Inflammatory macrophage treated with lipopolysaccharide for 4 hours (primary cell): ENCODE data around the gene LRRFIP1.
"Not testable (repeated sequence)": the region's sequence is repeated elsewhere in the genome, so short reads cannot be mapped to it uniquely, and the experiment has no call there.

Experiments used
- DNase-seq: peaks from one replicate; pipeline ENCODE4 v3.0.0-alpha.2; 2020

Gene LRRFIP1

DNA sequence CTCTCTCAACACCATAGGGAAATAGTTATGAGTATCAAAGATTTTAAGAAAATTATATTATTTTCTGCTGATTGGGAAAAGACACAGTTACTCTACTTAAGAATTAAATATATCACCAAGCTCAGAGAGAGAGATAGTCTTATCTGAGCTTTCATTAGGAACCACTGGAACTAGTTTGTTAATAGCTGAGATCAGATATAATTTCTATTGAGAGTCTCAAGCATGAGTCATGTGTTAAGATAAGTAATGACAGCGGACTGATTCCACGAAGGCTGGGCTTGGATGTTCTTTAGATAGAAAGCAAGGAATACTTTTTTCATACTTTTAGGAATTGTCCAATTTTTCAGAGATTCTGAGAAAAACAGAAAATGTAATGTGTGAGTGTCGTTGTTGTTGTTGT, 126.8 kb downstream of the LRRFIP1 start:
- DNase-seq = no peak

DNA sequence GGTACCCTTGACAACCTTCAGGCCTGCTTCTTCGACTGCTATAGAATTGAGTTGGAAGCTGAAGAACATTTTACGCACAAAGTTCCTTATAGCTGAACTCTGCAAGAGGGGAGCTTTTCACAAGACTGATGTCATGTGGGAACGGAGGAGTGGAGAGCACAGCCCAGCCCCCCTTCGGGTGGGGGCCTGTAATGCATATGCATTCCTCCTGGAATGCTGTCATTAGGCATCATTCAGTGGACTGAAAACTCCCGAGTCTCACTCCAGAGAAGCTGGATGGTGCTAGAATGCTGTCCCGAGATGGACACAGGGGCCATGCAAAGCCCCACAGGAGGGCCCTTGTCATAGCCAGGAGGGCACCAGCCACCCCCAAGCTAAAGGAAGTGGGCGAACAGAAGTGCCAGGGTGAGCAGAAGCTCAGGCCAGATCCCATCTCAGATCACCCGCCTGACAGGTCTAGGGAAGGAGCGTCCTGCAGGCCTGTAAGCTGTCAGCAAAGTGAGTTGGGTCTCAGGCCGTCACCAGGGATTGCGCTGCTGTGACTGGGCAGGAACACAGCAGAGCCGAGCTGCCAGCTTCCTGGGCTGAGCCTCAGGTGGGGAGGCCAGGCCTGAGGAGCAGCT, 127.3 kb downstream of the LRRFIP1 start:
- no peak for DNase-seq

DNA sequence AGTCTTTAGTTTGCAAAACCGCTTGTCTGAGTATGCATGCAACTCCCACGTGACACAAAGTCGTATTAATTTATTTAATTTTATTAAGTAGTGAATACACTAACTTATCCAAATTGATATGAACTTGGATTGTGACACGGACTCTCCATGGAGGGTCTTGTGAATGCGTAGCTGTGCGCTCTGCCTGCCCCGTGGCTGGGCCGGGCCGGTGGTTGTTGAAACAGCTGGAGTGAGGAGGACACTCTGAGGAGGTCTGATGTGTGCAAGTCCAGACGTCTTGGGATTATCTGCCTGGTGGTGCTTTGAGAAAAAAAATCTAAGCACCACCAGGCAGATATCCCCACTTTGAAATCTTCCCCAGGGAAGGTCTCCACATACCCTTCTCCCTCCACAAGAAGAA, 130.2 kb downstream of the LRRFIP1 start:
- no peak for DNase-seq

DNA sequence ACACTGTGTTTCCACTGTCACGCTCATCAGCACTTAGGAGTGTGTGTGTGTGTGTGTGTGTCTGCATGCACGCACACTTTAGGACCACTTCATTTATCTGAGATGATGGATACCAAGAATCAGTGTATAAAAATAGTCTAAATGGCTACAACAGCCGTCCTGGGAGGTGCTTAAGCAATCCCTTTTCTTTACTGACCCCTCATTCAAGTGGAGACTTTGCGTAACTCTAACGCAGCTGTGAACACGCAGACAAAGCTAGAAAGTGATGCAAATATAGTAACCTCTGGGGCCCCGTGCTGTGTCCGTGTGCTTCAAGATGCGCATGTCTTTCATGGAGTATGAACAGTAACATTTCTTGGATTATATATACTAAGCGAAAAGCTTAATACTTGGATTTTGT, 130.8 kb downstream of the LRRFIP1 start:
- no peak for DNase-seq

DNA sequence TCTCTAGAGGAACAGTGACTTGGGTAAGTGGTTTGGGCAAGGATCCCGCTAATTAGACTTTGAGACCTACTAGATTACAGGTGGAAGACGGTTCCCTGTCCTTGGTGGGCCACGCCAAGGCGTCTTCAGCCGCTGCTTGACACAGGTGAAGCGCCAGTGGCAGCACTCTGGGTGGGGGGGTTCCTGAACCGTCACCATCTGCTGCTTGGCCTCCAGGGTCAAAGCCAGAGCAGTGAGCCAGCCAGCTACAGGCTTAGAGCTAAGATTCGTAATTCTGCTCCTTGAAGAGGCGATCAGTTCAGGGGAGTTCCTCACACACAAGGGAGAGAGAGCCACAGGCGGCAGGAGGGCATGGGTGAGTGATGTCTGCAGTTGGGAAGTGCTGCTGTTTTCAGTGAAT, 131.8 kb downstream of the LRRFIP1 start:
- no peak for DNase-seq

DNA sequence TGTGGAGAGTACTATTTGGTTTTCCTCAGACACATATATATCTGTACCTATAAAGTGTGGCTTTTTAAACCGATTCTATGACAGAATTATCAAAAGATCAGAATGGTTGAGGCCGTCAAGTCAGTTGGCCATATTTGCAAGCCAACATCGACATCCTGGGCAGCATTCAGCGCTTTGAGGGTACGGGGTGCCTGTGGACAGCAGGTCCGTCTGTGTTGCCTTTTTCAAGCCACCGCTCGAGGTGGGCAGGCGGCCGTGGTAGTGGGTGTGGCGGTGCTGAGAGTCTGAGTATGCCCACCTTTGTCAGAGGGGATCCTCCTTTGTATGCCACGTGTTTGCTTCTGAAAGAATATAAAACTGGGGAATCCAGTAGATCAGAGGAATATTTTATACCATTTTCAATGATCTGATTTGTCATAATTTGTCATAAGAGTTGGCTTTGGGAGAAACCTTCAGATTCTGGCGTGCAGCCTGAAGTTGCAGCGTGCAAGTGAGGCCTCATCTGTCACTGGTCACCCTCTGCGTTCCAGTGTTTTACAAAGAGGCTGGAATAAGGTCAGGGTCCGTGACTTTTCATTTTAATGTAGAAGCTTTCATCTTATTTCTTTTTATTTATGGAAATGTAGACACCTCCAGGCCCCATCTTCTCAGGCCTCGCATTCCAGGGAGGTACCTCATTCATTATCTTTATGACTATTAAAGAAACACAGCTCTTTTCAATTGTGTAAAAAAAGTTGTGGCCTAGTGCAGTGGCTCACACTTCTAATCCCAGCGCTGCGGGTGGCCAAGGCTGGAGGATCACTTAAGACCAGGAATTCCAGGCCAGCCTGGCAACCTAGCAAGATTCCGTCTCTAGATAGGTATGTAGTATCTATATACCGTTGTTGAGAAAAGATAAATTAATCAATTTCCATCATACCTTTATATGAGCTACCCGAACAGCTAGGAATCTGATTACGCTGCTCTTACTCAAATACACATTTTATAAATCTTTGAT, 133.4 kb downstream of the LRRFIP1 start:
- no peak for DNase-seq

DNA sequence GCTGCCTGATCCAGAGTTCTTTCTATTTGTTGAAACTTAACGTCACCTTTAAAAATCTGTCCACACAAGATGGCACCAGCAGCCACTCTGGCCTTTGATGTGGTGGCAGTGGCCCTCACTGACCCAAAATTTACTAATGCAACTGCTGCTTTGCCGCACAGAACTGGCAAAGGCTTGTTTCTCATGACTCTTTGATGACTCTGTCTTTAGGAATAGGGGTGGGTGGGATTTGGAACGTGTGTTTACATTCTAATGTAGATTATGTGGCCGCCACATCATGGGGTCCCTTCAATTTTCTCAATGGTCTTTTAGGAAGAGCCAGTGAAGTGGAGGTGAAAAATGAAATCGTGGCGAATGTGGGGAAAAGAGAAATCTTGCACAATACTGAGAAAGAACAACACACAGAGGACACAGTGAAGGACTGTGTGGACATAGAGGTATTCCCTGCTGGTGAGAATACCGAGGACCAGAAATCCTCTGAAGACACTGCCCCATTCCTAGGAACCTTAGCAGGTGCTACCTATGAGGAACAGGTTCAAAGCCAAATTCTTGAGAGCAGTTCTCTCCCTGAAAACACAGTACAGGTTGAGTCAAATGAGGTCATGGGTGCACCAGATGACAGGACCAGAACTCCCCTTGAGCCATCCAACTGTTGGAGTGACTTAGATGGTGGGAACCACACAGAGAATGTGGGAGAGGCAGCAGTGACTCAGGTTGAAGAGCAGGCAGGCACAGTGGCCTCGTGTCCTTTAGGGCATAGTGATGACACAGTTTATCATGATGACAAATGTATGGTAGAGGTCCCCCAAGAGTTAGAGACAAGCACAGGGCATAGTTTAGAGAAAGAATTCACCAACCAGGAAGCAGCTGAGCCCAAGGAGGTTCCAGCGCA, 135.2 kb downstream of the LRRFIP1 start:
- not testable (repeated sequence) for DNase-seq

DNA sequence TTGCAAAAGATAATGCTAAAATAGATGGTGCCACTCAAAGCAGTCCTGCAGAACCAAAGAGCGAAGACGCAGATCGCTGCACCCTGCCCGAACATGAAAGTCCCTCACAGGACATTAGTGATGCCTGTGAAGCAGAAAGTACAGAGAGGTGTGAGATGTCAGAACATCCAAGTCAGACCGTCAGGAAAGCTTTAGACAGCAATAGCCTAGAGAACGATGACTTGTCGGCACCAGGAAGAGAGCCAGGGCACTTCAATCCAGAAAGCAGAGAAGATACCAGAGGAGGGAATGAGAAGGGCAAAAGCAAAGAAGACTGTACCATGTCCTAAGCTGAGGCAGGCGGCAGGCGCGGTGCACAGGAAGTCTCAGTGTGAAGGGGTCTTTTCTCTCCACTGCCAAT, 136.4 kb downstream of the LRRFIP1 start:
- no peak for DNase-seq

DNA sequence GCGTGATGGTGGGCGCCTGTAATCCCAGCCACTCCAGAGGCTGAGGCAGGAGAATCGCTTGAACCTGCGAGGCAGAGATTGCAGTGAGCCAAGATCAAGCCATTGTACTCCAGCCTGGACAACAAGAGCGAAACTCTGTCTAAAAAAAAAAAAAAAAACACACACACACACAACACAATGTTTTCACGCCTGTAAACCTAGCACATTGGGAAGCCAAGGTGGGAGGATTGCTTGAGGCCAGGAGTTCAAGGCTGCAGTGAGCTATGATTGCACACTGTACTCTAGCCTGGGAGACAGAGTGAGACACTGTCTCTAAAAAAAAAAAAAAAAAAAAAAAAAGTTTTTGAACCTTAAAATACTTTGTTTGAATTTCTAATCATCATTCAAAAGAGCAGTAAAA, 137.7 kb downstream of the LRRFIP1 start:
- DNase-seq = not testable (repeated sequence)

DNA sequence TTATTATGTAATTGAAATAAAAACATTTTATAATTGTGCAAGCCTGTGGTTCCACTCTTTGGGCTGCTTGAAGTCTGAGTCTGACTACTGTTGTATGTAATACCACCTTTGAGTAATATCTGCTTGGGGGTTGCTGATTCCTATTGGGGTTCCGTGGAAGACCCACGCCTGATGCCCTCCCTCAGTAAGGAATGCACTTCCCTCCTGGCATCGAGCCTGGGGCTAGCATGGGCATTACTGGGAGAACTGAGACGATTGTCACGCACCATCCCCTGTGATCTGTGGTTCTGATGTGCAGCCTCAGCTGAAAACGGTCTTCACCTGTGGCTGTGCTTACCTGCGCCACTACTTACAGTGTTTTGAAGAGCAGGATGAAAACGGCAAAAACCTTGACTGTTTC, 138.5 kb downstream of the LRRFIP1 start:
- peak; percentile 14 for DNase-seq

DNA sequence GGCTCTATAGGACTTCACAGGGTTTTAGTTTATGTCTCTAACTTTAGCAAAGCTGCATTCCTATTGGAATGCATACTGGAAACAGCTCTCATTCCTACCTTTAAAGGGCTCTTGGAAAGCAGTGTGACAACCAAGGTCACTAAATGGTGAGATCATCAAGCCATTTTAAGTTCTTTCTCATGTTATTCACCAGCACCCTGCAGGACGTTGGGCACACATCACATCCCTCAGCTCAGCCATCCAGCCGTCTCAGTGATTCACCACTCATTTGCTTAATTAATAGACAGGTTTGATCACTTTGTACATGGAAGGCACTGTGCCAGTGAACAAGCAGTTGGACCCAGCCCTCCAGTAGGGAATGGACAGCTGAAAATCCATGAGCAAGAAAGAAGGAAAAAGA, 139.0 kb downstream of the LRRFIP1 start:
- DNase-seq = no peak

DNA sequence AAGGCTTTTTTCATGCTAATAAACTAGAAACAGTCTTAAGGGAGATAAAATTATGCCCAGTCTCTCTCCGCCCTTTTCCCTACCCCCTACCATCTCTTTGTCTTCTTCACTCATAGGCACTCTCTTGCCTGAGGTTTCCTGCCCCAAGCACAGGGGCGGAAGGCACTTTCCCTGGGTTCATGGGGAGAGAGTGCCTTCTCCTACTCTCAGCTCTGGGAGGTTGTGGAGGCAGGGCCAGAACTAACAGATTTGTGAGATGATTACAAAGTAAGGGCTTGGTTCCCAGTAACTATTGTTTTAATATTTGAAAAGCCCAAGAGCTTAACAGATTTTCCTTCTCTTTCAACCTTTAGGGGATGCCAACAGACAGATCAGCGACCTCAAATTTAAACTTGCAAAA, 145.1 kb downstream of the LRRFIP1 start:
- no peak for DNase-seq

DNA sequence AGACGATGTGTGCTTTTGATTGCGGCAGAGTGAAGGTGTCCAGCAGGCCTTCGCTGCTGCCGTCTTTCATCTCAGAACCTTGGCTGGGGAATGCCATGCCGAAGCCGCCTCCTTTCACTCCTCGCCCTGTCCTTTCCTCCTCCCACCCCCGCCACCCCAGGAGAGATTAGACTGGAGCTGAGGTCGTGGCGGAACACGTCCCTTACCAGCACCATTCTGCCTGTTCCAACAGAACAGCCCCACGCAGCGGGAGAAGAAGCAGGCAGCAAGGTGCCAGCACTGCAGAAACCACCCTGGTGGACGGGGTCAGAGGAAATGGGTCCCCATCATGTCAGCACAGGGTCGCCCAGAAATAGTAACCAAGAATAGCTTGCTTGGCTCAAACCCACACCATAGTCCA, 146.4 kb downstream of the LRRFIP1 start:
- no peak for DNase-seq

DNA sequence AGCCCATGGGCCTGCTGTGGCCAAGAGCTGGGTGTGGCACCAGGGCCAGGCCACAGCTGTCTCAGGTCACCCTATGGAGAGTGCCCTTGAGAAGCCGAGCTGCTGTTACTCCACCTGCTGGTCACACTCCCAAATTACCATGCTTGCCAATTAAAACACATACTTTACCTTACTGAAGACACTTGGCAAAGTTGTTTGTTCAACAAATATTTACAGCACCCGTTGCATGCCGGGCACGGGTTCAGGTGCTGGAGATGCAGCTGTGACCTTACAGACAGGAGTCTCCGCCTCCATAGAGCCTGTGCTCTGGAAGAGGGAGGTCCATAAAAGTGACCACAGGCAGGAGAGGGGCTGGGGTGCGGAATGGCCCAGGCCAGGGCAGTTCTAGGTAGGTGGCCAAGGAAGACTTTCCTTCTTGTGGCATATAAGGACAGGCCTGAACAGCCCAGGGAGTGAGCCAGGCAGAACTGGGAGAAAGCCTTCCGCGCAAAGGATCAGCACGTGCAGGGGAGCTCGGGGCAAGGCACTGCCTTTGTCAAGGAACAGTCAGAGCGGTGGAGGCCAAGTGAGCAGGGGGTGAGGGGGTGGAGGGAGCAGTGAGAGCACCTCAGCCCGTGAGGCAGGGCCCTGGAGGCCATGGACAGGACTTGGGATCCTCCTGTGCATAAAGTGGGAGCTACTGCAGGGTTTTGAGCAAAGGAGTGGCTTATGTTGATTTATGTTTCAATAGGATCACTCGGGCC, 147.6 kb downstream of the LRRFIP1 start:
- DNase-seq = peak; percentile 40

DNA sequence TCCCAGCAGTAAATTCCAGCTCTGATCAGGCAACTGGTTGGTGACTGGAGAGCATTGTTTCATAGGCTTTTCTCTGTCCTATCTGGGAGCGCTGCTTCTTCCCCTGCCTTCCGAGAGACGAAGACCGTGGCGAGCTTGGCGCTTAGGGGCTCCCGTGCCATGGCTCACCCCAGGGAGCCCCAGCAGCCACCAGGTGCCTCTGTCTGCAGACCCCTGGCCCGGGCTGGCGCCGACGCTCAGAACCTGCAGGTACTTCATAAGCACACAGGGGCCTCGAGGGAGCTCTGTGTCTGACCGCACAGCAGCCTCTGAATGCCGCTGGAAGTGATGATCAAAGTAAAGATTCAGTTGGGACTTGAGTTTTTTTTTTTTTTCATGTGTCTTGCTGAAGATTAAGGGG, 152.1 kb downstream of the LRRFIP1 start:
- no peak for DNase-seq

DNA sequence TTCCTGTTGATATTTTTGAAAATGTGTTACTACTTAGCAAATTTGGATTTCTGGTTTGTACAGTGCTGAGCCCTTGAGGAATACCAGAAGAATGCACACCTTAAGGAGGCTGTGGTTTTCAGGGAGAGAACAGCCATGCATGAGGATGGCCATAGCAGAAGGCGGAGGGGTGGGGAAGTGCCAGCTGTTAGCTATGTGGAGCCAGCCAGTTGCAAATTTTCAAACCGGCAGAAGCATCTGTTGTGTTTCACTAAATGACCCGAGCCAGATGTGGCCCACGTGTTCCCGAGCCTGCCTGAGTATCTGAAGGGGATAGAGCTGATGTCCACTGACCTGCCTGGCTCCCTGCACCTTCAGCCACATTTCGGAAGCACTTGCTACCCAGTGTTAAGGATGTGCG, 154.8 kb downstream of the LRRFIP1 start:
- DNase-seq = no peak

DNA sequence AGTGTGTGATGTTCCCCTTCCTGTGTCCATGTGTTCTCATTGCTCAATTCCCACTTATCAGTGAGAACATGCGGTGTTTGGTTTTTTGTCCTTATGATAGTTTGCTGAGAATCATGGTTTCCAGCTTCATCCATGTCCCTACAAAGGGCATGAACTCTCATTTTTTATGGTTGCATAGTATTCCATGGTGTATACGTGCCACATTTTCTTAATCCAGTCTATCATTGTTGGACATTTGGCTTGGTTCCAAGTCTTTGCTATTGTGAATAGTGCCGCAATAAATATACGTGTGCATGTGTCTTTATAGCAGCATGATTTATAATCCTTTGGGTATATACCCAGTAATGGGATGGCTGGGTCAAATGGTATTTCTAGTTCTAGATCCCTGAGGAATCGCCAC, 156.3 kb downstream of the LRRFIP1 start:
- not testable (repeated sequence) for DNase-seq

DNA sequence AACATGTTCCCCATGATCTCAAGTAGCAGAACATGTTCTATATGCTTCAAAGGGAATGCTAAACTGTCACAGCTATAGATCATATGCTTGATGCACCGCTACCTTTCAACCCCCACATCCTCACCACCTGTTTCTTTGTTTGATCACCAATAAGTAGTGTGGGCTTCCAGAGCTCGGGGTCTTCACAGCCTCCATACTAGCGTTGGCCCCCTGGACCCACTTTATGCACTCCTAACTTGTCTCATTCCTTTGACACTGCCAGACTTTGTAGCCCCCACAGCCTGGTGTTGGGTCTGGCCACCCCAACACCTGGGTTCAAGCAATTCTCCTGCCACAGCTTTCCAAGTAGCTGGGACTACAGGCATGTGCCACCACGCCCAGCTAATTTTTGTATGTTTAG, 159.5 kb downstream of the LRRFIP1 start:
- no peak for DNase-seq

DNA sequence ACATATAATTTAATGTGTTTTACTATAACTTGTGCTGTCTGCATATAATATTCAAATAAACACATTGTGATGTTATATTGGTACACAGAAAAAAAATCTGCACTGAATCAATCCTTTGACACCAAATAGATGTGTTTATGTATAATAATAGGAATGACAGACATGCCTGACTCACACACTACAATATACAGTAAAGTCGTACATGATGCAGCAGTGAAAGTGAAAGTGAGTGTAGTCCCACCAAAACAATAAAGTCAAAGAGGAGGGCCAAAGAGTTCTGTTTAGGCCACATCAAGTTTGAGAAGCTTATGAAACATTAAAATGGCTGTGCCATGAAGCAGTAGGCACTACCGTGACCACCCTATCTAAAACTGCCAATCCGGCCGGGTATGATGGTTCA, 163.0 kb downstream of the LRRFIP1 start:
- DNase-seq = peak; percentile 27

DNA sequence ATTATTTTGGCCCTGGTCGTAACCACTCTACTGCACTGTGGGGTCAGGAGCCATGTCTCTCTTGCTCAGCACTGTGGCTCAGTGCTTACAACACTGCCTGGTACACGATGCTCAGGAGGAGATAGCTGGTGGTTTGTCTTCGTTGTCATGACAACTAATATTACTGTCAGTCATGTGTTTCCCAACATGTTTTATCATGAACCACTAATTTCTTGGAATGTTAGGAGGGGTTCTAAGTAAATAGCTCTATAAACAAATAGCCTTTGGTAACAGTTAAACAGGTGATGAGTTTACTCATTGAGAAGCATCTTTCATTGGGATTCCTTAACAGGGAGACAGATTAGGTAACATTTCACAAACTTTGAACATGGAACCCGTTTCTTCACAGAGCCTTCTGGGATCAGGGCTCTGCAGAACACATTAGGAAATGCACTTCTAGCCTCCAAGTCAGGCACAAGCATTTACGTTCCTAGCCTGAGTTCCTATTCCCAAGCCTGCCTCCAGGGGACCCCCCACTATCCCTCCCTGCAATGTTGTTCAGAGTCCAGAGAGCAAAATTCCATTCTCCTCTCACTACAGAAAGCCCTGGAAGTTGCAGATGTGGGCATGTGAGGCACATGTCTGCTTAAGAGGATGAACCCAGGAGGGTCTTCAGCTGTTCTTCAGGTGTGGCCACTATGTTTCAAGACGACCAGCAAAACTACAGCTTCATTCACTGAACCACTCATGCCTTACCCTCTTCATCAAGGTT, 164.8 kb downstream of the LRRFIP1 start:
- no peak for DNase-seq

DNA sequence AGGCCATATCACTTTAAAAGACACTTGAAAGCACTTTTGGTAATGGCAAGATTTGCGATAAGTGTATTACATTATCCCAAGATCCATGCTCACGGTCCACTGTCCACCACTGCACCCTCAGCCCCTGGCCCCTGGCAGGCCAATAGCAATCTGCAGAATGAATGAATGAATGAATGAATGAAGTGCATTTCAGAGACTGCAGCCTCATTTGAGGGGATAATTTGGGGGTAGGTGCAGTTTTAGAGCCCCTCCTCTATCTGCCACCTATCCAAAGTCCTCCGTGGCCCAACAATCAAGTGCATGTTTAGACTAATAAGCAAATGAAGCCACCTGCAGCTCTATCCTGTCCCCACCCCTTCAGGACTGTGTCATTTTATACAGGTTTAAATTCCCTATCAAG, 169.9 kb downstream of the LRRFIP1 start:
- no peak for DNase-seq
